PFSK-1 (cell line): ENCODE data around the gene HEMK1. TPM values are rescaled to one million over a fixed set of nuclear protein-coding genes. Genes with fewer than 3 reads are reported as not detected.

Experiments used
- FOXP2 ChIP-seq: optimal IDR thresholded peaks from 2 replicates; pipeline ENCODE3; 2011; ENCODE audit warnings: borderline replicate concordance, control low read depth, inconsistent platforms; ENCODE audit not compliant: insufficient read depth; ENCODE audit errors: extremely low read length, extremely low read depth
- POLR2AphosphoS5 ChIP-seq: IDR thresholded peaks from 2 replicates; pipeline ENCODE4 v1.6.1; 2012; ENCODE audit warnings: low read depth, mild to moderate bottlenecking, control low read depth, low read length, moderate library complexity
- REST ChIP-seq, 2 experiments: IDR thresholded peaks; 2 replicates each; pipeline versions ENCODE4 v1.6.1 to v1.8.0; 2011 to 2012; ENCODE audit warnings: low read depth in 2 of 2, low read length in 2 of 2, control low read depth in 1 of 2, inconsistent platforms in 1 of 2, mild to moderate bottlenecking in 1 of 2, moderate library complexity in 1 of 2; ENCODE audit not compliant: insufficient read depth in 1 of 2
- SIN3A ChIP-seq: IDR thresholded peaks from 2 replicates; pipeline ENCODE4 v1.6.1; 2012; ENCODE audit warnings: mild to moderate bottlenecking, low read length, moderate library complexity, borderline replicate concordance; ENCODE audit not compliant: insufficient read depth
- TAF1 ChIP-seq: IDR thresholded peaks from 2 replicates; pipeline ENCODE4 v1.6.1; 2012; ENCODE audit warnings: low read length, control low read depth, borderline replicate concordance; ENCODE audit not compliant: insufficient read depth
- polyA plus RNA-seq: library from polyadenylated mRNA; unstranded; fragments of >200 nt; gene quantifications from one replicate; pipeline ENCODE4 v1.2.1, GENCODE V29; 2012; ENCODE audit warnings: low read depth, missing spikeins; ENCODE audit not compliant: insufficient read length

The HEMK1 gene
- 8.7 TPM for polyA plus RNA-seq

- peak in 1 of 2 experiments; percentile 5; a peak in 1 of 4 replicates for TF ChIP-seq REST (IDR thresholded peaks at IDR 0.05; ENCODE audit: insufficient read depth in 1 of 2, low read depth in 2 of 2, low read length in 2 of 2)
- no peak for TF ChIP-seq FOXP2
- no peak for TF ChIP-seq SIN3A
Measured at GRCh38 chr3:50568947-50569749, at the start of gene HEMK1. Gene HEMK1, plus strand, starts transcription at chr3:50569522. Its CDS starts 1,583 bp downstream, at chr3:50571105.

- no peak for TF ChIP-seq POLR2AphosphoS5
- no peak for TF ChIP-seq TAF1
- TF ChIP-seq FOXP2: no peak
- TF ChIP-seq SIN3A: no peak
- no peak for TF ChIP-seq REST (IDR thresholded peaks at IDR 0.05; ENCODE audit: insufficient read depth in 1 of 2, low read depth in 2 of 2, low read length in 2 of 2)
Measured at GRCh38 chr3:50520849-50521248, 48.5 kb upstream of the HEMK1 start.

GRCh38 chr3:50521572-50521971 lies 47.8 kb upstream of the HEMK1 start:
- no peak for TF ChIP-seq FOXP2
- TF ChIP-seq TAF1: no peak
- no peak for TF ChIP-seq SIN3A
- no peak for TF ChIP-seq REST (IDR thresholded peaks at IDR 0.05; ENCODE audit: insufficient read depth in 1 of 2, low read depth in 2 of 2, low read length in 2 of 2)
- no peak for TF ChIP-seq POLR2AphosphoS5

- no peak for TF ChIP-seq POLR2AphosphoS5
- no peak for TF ChIP-seq SIN3A
- TF ChIP-seq FOXP2: no peak
- no peak for TF ChIP-seq TAF1
- TF ChIP-seq REST (IDR thresholded peaks at IDR 0.05; ENCODE audit: insufficient read depth in 1 of 2, low read depth in 2 of 2, low read length in 2 of 2): no peak
Measured at GRCh38 chr3:50523279-50523811, 46.0 kb upstream of the HEMK1 start.
